Measurements from ENCODE around the gene CDK2AP2.

- TF ChIP-seq CTCF (IDR thresholded peaks at IDR 0.05; ENCODE audit: low read depth, low read length) (no peak), POLR2A (IDR thresholded peaks at IDR 0.05; ENCODE audit: extremely low read depth, insufficient read length) (no peak)
These were observed 17.9 kb downstream of the CDK2AP2 start for GRCh38 chr11:67489885-67490726.
